CD4-positive, CD25-positive, alpha-beta regulatory T cell (primary cell): ENCODE data around the gene HACD3. TPM values are rescaled to one million over a fixed set of nuclear protein-coding genes. Genes with fewer than 3 reads are reported as not detected.
"Not testable (repeated sequence)": the region's sequence is repeated elsewhere in the genome, so short reads cannot be mapped to it uniquely, and the experiment has no call there.

Experiments used
- ATAC-seq, 2 donors: fragments of 150-1000 bp; cut with Tn5 transposase; one replicate each; pipeline ENCODE4 v1.10.0; 2021; ENCODE audit warnings: low read depth in 2 of 2, moderate number of reproducible peaks in 2 of 2, moderate library complexity in 1 of 2
- DNase-seq, 3 donors: peaks; one replicate each; pipeline versions ENCODE4 v3.0.0 to v3.0.0-alpha.2; 2012 to 2022; ENCODE audit warnings: mixed read lengths in 1 of 3
- H3K27ac ChIP-seq: one replicate; pipeline ENCODE4 v1.7.0; 2013; ENCODE audit warnings: mild to moderate bottlenecking, low read length; ENCODE audit not compliant: insufficient read depth, poor library complexity, severe bottlenecking
- H3K27me3 ChIP-seq: one replicate; pipeline ENCODE4 v1.7.0; 2013; ENCODE audit warnings: low read length; ENCODE audit not compliant: control insufficient read depth, insufficient read depth
- H3K36me3 ChIP-seq: one replicate; pipeline ENCODE4 v1.7.0; 2013; ENCODE audit warnings: mild to moderate bottlenecking, low read length, moderate library complexity; ENCODE audit not compliant: control insufficient read depth, insufficient read depth
- H3K4me1 ChIP-seq: 2 replicates; pipeline ENCODE4 v1.7.0; 2013; ENCODE audit warnings: mild to moderate bottlenecking, low read length; ENCODE audit not compliant: insufficient read depth, control insufficient read depth, poor library complexity, severe bottlenecking
- H3K4me3 ChIP-seq: one replicate; pipeline ENCODE4 v1.7.0; 2013; ENCODE audit warnings: low read depth, mild to moderate bottlenecking, low read length, moderate library complexity
- H3K9me3 ChIP-seq, 2 experiments: 1 replicate in 1 of 2; 2 replicates in 1 of 2; pipeline ENCODE4 v1.7.0; 2013; ENCODE audit warnings: low read length in 2 of 2, mild to moderate bottlenecking in 1 of 2, moderate library complexity in 1 of 2; ENCODE audit not compliant: control insufficient read depth in 2 of 2
- H3K27ac Mint-ChIP-seq, 3 donors: one replicate each; pipeline ENCODE4 v1.8.0; 2020 to 2022; ENCODE audit warnings: mild to moderate bottlenecking in 3 of 3, mixed read lengths in 3 of 3, moderate library complexity in 2 of 3
- H3K27me3 Mint-ChIP-seq: one replicate; pipeline ENCODE4 v1.8.0; 2022; ENCODE audit warnings: mild to moderate bottlenecking, mixed read lengths
- H3K36me3 Mint-ChIP-seq: one replicate; pipeline ENCODE4 v1.8.0; 2020; ENCODE audit warnings: mixed read lengths
- H3K4me1 Mint-ChIP-seq, 4 donors: one replicate each; pipeline ENCODE4 v1.8.0; 2020 to 2022; ENCODE audit warnings: mixed read lengths in 4 of 4, mild to moderate bottlenecking in 1 of 4
- H3K4me3 Mint-ChIP-seq, 4 donors: one replicate each; pipeline ENCODE4 v1.8.0; 2020 to 2022; ENCODE audit warnings: mild to moderate bottlenecking in 4 of 4, mixed read lengths in 4 of 4, moderate library complexity in 3 of 4
- H3K9me3 Mint-ChIP-seq, 7 donors: one replicate each; pipeline ENCODE4 v1.8.0; 2020 to 2022; ENCODE audit warnings: mixed read lengths in 7 of 7, mild to moderate bottlenecking in 3 of 7, moderate library complexity in 2 of 7
- polyA plus RNA-seq, 4 donors: library from polyadenylated mRNA; unstranded; fragments of 300-500 nt; fragmentation: Illumina TruSeq; gene quantifications; one replicate each; pipeline ENCODE4 v1.2.3, GENCODE V29; 2021
- total RNA-seq: library from RNA; stranded (reverse); gene quantifications from one replicate; pipeline ENCODE4 v1.2.3, GENCODE V29; 2022

Gene HACD3
- total and polyA plus RNA-seq, 5 donors from 2014 or later: 16.5 to 43.8 (median 36.0) TPM

DNA sequence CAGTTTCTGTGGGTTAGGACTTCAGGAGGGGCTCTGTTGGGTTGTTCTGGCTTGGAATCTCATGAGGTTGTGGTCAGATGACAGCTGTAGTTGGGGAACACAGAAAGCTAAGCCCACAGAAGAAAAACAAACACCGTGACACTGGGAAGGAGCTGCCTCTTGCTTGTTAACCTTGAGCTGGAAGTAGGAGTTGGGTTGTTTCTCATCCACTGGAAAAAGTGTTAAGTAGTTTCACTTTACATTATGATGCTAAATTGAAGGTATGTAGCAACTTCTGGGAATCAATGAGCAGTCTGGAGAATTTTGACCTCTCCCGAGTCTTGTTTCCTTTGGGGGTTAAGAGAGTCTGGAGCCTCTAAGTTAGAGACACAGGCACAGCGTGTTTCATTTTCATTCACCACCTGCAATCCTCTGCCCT lies 20.4 kb downstream of the HACD3 start:
- peaks cover 0 to 2% (median 0%) of the 10 kb centered on the region in 7 donors for H3K9me3 Mint-ChIP-seq
- DNase-seq (no peak), ATAC-seq (no peak)
- Histone ChIP-seq H3K4me3 (no peak overlapping the region), H3K36me3 (peaks cover 8% of the 10 kb centered on the region), H3K9me3 (no peaks in the 10 kb centered on the region), H3K27me3 (no peaks in the 10 kb centered on the region), H3K27ac (no peak overlapping the region), H3K4me1 (no peaks in the 10 kb centered on the region)
- peaks cover 20 to 34% (median 25%) of the 10 kb centered on the region in 4 donors for H3K4me1 Mint-ChIP-seq
- H3K36me3 Mint-ChIP-seq: peaks cover 33% of the 10 kb centered on the region
- peak overlapping the region in 2 of 3 donors; percentile 6 to 8 for H3K27ac Mint-ChIP-seq
- no peaks in the 10 kb centered on the region for H3K27me3 Mint-ChIP-seq
- H3K4me3 Mint-ChIP-seq: no peak overlapping the region

DNA sequence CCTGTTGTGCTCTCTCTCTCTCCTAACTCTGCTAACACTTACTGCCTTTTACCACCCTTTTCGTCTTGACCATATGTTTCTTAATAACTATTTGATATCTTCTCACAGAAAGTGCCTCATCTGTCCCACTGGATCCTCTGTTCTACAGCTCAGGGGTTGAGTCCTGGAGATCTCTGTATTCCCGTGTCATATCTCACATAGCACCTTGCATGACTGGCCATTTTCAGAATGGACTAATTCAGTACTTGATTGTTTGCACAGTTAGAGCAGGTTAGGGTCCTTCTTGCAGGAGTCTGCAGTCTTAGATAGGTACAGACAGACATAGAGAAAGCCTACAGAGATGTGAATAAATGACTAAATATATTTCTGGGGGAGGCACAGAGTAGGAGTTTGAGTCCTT lies 20.9 kb downstream of the HACD3 start:
- no peak for DNase-seq
- no peaks in the 10 kb centered on the region for H3K9me3 ChIP-seq
- H3K4me3 Mint-ChIP-seq: no peak overlapping the region
- H3K27me3 Mint-ChIP-seq: no peaks in the 10 kb centered on the region
- peaks cover 9% of the 10 kb centered on the region for H3K36me3 ChIP-seq
- H3K9me3 Mint-ChIP-seq: peaks cover 0 to 2% (median 0%) of the 10 kb centered on the region in 7 donors
- ATAC-seq: no peak
- H3K4me3 ChIP-seq: no peak overlapping the region
- H3K36me3 Mint-ChIP-seq: peaks cover 35% of the 10 kb centered on the region
- no peak overlapping the region for H3K27ac ChIP-seq
- H3K4me1 Mint-ChIP-seq: peaks cover 19 to 29% (median 22%) of the 10 kb centered on the region in 4 donors
- peak overlapping the region; percentile 6 to 18 (median 8) for H3K27ac Mint-ChIP-seq
- no peaks in the 10 kb centered on the region for H3K27me3 ChIP-seq
- no peaks in the 10 kb centered on the region for H3K4me1 ChIP-seq

DNA sequence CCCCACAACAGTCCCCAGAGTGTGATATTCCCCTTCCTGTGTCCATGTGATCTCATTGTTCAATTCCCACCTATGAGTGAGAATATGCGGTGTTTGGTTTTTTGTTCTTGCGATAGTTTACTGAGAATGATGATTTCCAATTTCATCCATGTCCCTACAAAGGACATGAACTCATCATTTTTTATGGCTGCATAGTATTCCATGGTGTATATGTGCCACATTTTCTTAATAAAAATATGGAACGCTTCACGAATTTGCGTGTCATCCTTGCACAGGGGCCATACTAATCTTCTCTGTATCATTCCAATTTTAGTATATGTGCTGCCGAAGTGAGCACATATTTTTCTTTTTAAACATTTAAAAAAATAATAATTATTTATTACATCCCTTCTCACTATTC lies 22.6 kb downstream of the HACD3 start:
- not testable (repeated sequence) for H3K4me1 ChIP-seq, H3K4me3 ChIP-seq, H3K9me3 ChIP-seq, DNase-seq, H3K27me3 Mint-ChIP-seq, H3K27ac ChIP-seq, H3K27me3 ChIP-seq, H3K4me3 Mint-ChIP-seq, ATAC-seq, H3K27ac Mint-ChIP-seq, H3K9me3 Mint-ChIP-seq
- Mint-ChIP-seq H3K4me1 (peaks cover 14 to 23% (median 15%) of the 10 kb centered on the region in 4 donors), H3K36me3 (peaks cover 42% of the 10 kb centered on the region)
- H3K36me3 ChIP-seq: peaks cover 17% of the 10 kb centered on the region

DNA sequence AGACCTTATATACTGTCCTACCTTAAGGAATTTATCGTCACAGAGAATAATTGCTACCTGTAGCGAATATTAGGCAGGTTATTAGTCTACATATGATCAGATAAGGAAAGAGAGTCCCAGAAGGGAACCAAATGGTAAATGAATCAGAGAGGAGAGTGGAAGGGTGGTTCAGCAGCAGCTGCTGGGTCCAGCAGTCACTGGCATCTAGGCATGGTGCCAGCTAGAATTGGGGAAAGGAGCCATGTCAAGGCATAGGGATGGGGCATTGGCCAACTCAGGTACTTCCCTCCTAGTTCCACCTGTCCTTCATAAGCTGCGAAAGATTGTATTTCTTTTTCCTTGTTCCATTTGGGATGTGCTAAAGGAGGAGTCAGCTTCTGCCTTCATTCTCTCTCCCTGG lies 23.4 kb downstream of the HACD3 start:
- Histone ChIP-seq H3K27ac (no peak overlapping the region), H3K27me3 (no peaks in the 10 kb centered on the region), H3K4me1 (no peaks in the 10 kb centered on the region), H3K36me3 (peaks cover 23% of the 10 kb centered on the region), H3K4me3 (no peak overlapping the region), H3K9me3 (no peaks in the 10 kb centered on the region)
- peaks cover 13 to 22% (median 15%) of the 10 kb centered on the region in 4 donors for H3K4me1 Mint-ChIP-seq
- ATAC-seq (no peak), DNase-seq (no peak)
- H3K27me3 Mint-ChIP-seq: no peaks in the 10 kb centered on the region
- no peak overlapping the region for H3K27ac Mint-ChIP-seq
- H3K4me3 Mint-ChIP-seq: no peak overlapping the region
- peaks cover 44% of the 10 kb centered on the region for H3K36me3 Mint-ChIP-seq
- H3K9me3 Mint-ChIP-seq: peaks cover 0 to 2% (median 0%) of the 10 kb centered on the region in 7 donors

DNA sequence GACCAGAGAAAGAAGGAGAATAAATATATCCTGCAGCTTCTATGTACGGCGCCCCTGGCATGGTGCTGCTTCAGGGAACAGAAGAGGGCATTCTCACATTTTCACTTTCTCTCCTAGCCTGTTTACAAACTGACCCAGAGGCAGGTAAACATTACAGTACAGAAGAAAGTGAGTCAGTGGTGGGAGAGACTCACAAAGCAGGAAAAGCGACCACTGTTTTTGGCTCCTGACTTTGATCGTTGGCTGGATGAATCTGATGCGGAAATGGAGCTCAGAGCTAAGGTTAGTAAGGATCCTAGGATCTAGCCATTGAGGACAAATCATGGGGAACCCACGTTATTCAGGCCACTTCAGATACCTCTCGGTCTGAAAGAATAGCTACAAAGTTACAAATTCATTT lies 26.4 kb downstream of the HACD3 start:
- Mint-ChIP-seq H3K4me3 (no peak overlapping the region), H3K36me3 (peaks cover 57% of the 10 kb centered on the region), H3K9me3 (peaks cover 0 to 2% (median 0%) of the 10 kb centered on the region in 7 donors), H3K4me1 (peaks cover 0 to 10% (median under 1%) of the 10 kb centered on the region in 4 donors), H3K27ac (no peak overlapping the region), H3K27me3 (no peaks in the 10 kb centered on the region)
- DNase-seq (no peak), ATAC-seq (no peak)
- H3K4me1 ChIP-seq: no peaks in the 10 kb centered on the region
- H3K36me3 ChIP-seq: peaks cover 30% of the 10 kb centered on the region
- no peaks in the 10 kb centered on the region for H3K9me3 ChIP-seq
- H3K27me3 ChIP-seq: no peaks in the 10 kb centered on the region
- H3K27ac ChIP-seq: no peak overlapping the region
- H3K4me3 ChIP-seq: no peak overlapping the region

DNA sequence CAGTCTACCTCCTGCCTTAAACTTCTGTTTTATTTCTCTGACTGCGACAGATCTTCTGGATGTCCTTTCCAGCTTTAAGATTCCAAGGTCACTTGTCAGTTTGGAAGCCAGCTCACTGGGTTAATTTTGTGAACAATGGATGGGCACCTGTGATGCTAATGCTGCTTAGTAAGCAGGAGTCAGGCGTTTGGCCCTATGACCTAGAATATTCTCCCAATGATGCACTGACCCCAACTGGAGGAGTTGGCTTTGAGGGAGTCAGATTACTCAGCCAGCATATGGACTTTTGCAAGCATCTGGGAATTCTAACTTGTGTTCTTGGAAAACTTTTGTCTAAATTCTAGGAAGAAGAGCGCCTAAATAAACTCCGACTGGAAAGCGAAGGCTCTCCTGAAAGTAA lies 28.1 kb downstream of the HACD3 start:
- H3K9me3 Mint-ChIP-seq: no peaks in the 10 kb centered on the region

DNA sequence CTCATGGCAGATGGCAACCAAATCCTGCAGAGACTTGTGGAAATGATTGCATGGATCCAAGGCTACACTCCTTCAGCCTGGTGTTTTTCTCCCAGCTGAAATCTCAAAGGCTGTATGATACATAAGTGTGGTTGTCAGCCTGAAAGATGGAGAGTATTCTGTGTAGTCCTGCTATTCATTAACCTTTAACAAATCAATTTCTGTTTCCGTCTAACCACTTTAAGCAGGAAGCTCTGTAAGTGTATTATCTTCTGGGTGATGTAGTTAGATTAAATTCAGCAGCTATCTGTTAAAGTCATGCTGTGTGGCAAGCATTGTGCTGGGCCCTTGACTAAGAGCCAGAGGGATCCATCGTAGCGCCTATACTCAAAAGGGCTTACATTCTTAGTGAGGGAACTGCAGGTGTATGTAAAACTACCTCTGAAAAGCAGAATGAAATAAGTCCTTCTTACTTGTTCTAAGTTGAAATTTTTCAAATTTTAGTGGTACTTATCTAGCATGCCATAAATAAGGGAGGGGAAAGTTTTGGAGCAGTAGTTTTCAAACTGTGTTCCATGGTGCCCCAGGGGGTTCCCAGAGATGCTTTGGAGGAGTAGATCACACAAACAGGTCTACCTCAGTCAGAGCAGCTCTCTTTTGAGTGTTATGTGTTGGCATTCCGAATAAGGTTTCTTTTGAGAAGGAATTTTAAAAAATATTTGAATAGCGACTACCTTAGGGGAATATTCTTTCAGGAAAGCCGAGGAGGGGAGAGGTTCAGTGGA lies 28.9 kb downstream of the HACD3 start:
- H3K4me1 Mint-ChIP-seq: peaks cover 0 to 5% (median under 1%) of the 10 kb centered on the region in 4 donors
- peaks cover 0 to 1% (median 0%) of the 10 kb centered on the region in 7 donors for H3K9me3 Mint-ChIP-seq
- no peak overlapping the region for H3K27ac ChIP-seq
- H3K27ac Mint-ChIP-seq: no peak overlapping the region
- H3K27me3 ChIP-seq: no peaks in the 10 kb centered on the region
- H3K4me1 ChIP-seq: no peaks in the 10 kb centered on the region
- H3K36me3 Mint-ChIP-seq: peaks cover 61% of the 10 kb centered on the region
- peaks cover 40% of the 10 kb centered on the region for H3K36me3 ChIP-seq
- no peak for DNase-seq
- no peak overlapping the region for H3K4me3 ChIP-seq
- H3K27me3 Mint-ChIP-seq: no peaks in the 10 kb centered on the region
- no peak overlapping the region for H3K4me3 Mint-ChIP-seq
- no peak for ATAC-seq
- no peaks in the 10 kb centered on the region for H3K9me3 ChIP-seq

More for the DNA sequence above, 28.1 kb downstream of the HACD3 start:
- H3K4me1 ChIP-seq: no peaks in the 10 kb centered on the region
- H3K36me3 ChIP-seq: peaks cover 35% of the 10 kb centered on the region
- Mint-ChIP-seq H3K27ac (no peak overlapping the region), H3K4me3 (no peak overlapping the region), H3K27me3 (no peaks in the 10 kb centered on the region), H3K36me3 (peaks cover 58% of the 10 kb centered on the region), H3K4me1 (peaks cover 0 to 10% (median under 1%) of the 10 kb centered on the region in 4 donors)
- no peak overlapping the region for H3K27ac ChIP-seq
- DNase-seq (no peak), ATAC-seq (no peak)
- H3K9me3 ChIP-seq: no peaks in the 10 kb centered on the region
- no peak overlapping the region for H3K4me3 ChIP-seq
- H3K27me3 ChIP-seq: no peaks in the 10 kb centered on the region

DNA sequence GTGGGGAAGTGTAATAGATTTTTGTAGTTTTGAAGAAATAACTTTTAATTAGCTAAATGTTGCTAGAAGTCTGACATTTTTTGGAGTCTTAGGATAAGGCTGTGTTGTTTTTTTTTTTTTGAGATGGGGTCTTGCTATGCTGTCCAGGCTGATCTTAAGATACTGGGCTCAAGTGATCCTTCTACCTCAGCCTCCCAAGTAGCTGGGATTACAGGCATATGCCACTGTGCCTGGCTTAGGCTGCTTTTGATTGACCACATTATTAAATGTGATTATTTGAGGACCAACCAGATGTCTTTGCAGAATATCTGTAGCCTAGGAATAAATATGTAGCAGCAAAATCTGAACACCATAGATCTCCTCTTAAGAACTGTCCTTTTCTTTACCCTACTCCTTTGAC lies 29.7 kb downstream of the HACD3 start:
- peaks cover 46% of the 10 kb centered on the region for H3K36me3 ChIP-seq
- no peak for ATAC-seq
- peaks cover 0 to 4% (median under 1%) of the 10 kb centered on the region in 4 donors for H3K4me1 Mint-ChIP-seq
- H3K27ac Mint-ChIP-seq: no peak overlapping the region
- H3K4me1 ChIP-seq: no peaks in the 10 kb centered on the region
- peaks cover 0 to 2% (median 0%) of the 10 kb centered on the region in 7 donors for H3K9me3 Mint-ChIP-seq
- no peak overlapping the region for H3K4me3 ChIP-seq
- H3K27me3 Mint-ChIP-seq: no peaks in the 10 kb centered on the region
- no peak overlapping the region for H3K4me3 Mint-ChIP-seq
- no peak for DNase-seq
- no peaks in the 10 kb centered on the region for H3K27me3 ChIP-seq
- H3K27ac ChIP-seq: no peak overlapping the region
- H3K9me3 ChIP-seq: no peaks in the 10 kb centered on the region
- H3K36me3 Mint-ChIP-seq: peaks cover 63% of the 10 kb centered on the region
